ENCODE data around the gene ATRIP. TPM values are rescaled to one million over a fixed set of nuclear protein-coding genes. Genes with fewer than 3 reads are reported as not detected.
"Not testable (repeated sequence)": the region's sequence is repeated elsewhere in the genome, so short reads cannot be mapped to it uniquely, and the experiment has no call there.

Gene ATRIP
- total RNA-seq, 2 donors from 2014 or later = 11.7 to 16.1 TPM

GRCh38 chr3:48472923-48473616 is 26.5 kb downstream of the ATRIP start:
- TF ChIP-seq CTCF (conservative IDR thresholded peaks at IDR 0.05) = peak; percentile 80
- H3K4me1 Mint-ChIP-seq = peaks cover 20% of the 10 kb centered on the region
- WGBS, 2 experiments (ENCODE audit: insufficient coverage in 1 of 2, insufficient read length in 1 of 2) = 9 to 11% methylated on average over 7 to 17 of the region's 17 CpGs
- DNase-seq = peak; percentile 98
- H3K27me3 Mint-ChIP-seq (ENCODE audit: insufficient read depth) = no peaks in the 10 kb centered on the region
- no peaks in the 10 kb centered on the region for H3K9me3 ChIP-seq (ENCODE audit: control insufficient read depth, low read length)
- peaks cover 10% of the 10 kb centered on the region for H3K4me1 ChIP-seq (ENCODE audit: control insufficient read depth, insufficient read depth, low read length)
- H3K27me3 ChIP-seq (ENCODE audit: control insufficient read depth, insufficient read depth, low read length, poor library complexity, severe bottlenecking) = no peaks in the 10 kb centered on the region
- peaks cover 17% of the 10 kb centered on the region for H3K36me3 Mint-ChIP-seq (ENCODE audit: low read depth)
- H3K27ac ChIP-seq (ENCODE audit: low read depth, low read length) = peak overlapping the region; percentile 59
- peak overlapping the region; percentile 77 for H3K4me3 Mint-ChIP-seq
- peak overlapping the region; percentile 82 for H3K9ac ChIP-seq (ENCODE audit: extremely low read depth, low read length, poor library complexity, severe bottlenecking)
- H3K27ac Mint-ChIP-seq = peak overlapping the region; percentile 99
- H3K9me3 Mint-ChIP-seq = no peaks in the 10 kb centered on the region
- peaks cover 12% of the 10 kb centered on the region for H3K36me3 ChIP-seq (ENCODE audit: control insufficient read depth, insufficient read depth, low read length)
- H3K4me3 ChIP-seq (ENCODE audit: low read length) = peak overlapping the region; percentile 84

GRCh38 chr3:48473617-48473952 is 27.0 kb downstream of the ATRIP start:
- WGBS, 2 experiments (ENCODE audit: insufficient coverage in 1 of 2, insufficient read length in 1 of 2) = 79 to 86% methylated on average over 5 of the region's 5 CpGs
- no peaks in the 10 kb centered on the region for H3K27me3 Mint-ChIP-seq (ENCODE audit: insufficient read depth)
- H3K4me1 Mint-ChIP-seq = peaks cover 20% of the 10 kb centered on the region
- Histone ChIP-seq H3K27ac (ENCODE audit: low read depth, low read length) (peak overlapping the region; percentile 59), H3K9me3 (ENCODE audit: control insufficient read depth, low read length) (no peaks in the 10 kb centered on the region), H3K27me3 (ENCODE audit: control insufficient read depth, insufficient read depth, low read length, poor library complexity, severe bottlenecking) (no peaks in the 10 kb centered on the region), H3K4me3 (ENCODE audit: low read length) (peak overlapping the region; percentile 84), H3K36me3 (ENCODE audit: control insufficient read depth, insufficient read depth, low read length) (peaks cover 7% of the 10 kb centered on the region), H3K4me1 (ENCODE audit: control insufficient read depth, insufficient read depth, low read length) (peaks cover 10% of the 10 kb centered on the region), H3K9ac (ENCODE audit: extremely low read depth, low read length, poor library complexity, severe bottlenecking) (no peak overlapping the region)
- H3K9me3 Mint-ChIP-seq = no peaks in the 10 kb centered on the region
- peak overlapping the region; percentile 77 for H3K4me3 Mint-ChIP-seq
- peaks cover 16% of the 10 kb centered on the region for H3K36me3 Mint-ChIP-seq (ENCODE audit: low read depth)
- DNase-seq = no peak
- TF ChIP-seq CTCF (conservative IDR thresholded peaks at IDR 0.05) = no peak
- peak overlapping the region; percentile 99 for H3K27ac Mint-ChIP-seq

- peaks cover 10% of the 10 kb centered on the region for H3K4me1 ChIP-seq (ENCODE audit: control insufficient read depth, insufficient read depth, low read length)
- Mint-ChIP-seq H3K36me3 (ENCODE audit: low read depth) (peaks cover 17% of the 10 kb centered on the region), H3K4me1 (peaks cover 21% of the 10 kb centered on the region)
- not testable (repeated sequence) for H3K27ac ChIP-seq (ENCODE audit: low read depth, low read length); H3K36me3 ChIP-seq (ENCODE audit: control insufficient read depth, insufficient read depth, low read length); H3K9ac ChIP-seq (ENCODE audit: extremely low read depth, low read length, poor library complexity, severe bottlenecking); H3K27me3 ChIP-seq (ENCODE audit: control insufficient read depth, insufficient read depth, low read length, poor library complexity, severe bottlenecking); H3K9me3 Mint-ChIP-seq; H3K4me3 Mint-ChIP-seq; DNase-seq; H3K27me3 Mint-ChIP-seq (ENCODE audit: insufficient read depth); H3K4me3 ChIP-seq (ENCODE audit: low read length); H3K27ac Mint-ChIP-seq; H3K9me3 ChIP-seq (ENCODE audit: control insufficient read depth, low read length)
- 83 to 86% methylated on average over 1 to 4 of the region's 4 CpGs for WGBS, 2 experiments (ENCODE audit: insufficient coverage in 1 of 2, insufficient read length in 1 of 2)
These were observed 27.5 kb downstream of the ATRIP start for GRCh38 chr3:48474031-48474430.
